Measurements from ENCODE around the gene DOCK3.

DNA sequence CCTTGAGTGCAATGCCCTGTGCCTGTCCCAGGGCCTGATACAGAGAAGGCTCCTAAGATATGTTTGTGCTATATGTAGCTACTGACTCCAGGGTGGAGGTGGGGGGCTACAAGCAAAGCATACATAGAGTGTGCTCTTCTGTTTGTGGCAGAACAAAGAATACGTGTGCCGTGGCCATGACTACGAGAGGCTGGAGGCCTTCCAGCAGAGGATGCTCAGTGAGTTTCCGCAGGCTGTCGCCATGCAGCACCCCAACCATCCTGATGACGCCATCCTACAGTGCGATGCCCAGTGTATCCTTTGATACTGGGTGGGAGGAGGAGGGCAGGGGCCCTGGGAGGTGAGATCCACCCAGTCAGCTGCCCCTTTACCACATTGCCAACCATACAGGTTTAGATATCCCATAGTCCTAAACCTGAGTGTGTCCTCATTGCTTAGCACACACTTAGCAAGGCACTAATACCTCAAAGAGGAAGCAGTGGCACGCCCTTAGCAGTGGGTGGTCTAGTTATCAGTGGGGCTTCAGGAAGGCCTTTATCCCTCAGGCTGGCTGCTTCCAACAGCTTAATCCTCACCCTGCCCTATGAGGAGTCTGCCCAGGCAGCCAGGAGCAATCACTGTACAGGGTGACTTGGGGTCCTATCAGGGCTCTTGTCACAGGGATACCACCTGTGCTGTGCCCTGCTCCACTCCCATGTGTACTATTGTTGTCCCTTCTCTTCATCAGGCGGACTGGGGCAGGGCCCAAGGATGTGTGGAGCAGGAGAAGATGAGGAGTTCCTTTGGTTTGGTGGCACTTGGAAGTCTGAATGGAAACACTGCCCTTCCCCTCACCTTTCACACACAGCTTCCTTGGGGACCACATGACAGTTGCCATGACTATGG lies 680.2 kb downstream of the DOCK3 start:
- TF ChIP-seq, protein P1, sequence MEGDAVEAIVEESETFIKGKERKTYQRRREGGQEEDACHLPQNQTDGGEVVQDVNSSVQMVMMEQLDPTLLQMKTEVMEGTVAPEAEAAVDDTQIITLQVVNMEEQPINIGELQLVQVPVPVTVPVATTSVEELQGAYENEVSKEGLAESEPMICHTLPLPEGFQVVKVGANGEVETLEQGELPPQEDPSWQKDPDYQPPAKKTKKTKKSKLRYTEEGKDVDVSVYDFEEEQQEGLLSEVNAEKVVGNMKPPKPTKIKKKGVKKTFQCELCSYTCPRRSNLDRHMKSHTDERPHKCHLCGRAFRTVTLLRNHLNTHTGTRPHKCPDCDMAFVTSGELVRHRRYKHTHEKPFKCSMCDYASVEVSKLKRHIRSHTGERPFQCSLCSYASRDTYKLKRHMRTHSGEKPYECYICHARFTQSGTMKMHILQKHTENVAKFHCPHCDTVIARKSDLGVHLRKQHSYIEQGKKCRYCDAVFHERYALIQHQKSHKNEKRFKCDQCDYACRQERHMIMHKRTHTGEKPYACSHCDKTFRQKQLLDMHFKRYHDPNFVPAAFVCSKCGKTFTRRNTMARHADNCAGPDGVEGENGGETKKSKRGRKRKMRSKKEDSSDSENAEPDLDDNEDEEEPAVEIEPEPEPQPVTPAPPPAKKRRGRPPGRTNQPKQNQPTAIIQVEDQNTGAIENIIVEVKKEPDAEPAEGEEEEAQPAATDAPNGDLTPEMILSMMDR (IDR thresholded peaks at IDR 0.05; ENCODE audit: extremely low read depth in 1 of 2, insufficient read depth in 1 of 2, low read depth in 1 of 2, low read length in 2 of 2) = no peak
- TF ChIP-seq, protein P2, sequence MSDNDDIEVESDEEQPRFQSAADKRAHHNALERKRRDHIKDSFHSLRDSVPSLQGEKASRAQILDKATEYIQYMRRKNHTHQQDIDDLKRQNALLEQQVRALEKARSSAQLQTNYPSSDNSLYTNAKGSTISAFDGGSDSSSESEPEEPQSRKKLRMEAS (IDR thresholded peaks at IDR 0.05; ENCODE audit: insufficient read depth, insufficient read length) = no peak
- TF ChIP-seq POLR2A (IDR thresholded peaks at IDR 0.05; ENCODE audit: low read depth, low read length) (no peak), POLR2AphosphoS5 (IDR thresholded peaks at IDR 0.05; ENCODE audit: insufficient read depth, low read depth, low read length) (no peak)

Measured in endothelial cell of umbilical vein (primary cell).